ENCODE measurements around the gene AMOTL2.

AMOTL2 gene

GRCh38 chr3:134378384-134378783 is 4.1 kb upstream of the AMOTL2 start:
- no peak for DNase-seq

DNA sequence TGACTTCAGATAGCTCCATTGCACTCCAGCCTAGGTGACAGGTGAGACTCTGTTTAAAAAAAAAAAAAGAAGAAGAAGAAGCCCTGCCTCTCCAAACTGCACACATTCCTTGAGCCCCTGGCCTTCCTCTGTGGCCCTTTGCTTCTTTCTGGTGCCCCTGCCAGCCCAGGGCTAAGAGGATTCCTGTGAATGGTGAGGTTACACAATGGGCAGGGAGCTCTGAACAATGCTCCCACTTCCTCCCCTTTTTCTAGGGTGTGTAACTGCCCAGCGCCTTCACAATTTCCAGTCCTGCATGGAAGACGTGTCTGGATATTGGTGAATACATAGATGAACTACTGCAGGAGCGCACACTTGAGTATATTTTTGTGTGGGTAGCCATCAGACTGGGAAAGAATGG is 3.6 kb upstream of the AMOTL2 start:
- no peak for DNase-seq

- DNase-seq = no peak
Measured at GRCh38 chr3:134376786-134377426, 2.7 kb upstream of the AMOTL2 start.

DNA sequence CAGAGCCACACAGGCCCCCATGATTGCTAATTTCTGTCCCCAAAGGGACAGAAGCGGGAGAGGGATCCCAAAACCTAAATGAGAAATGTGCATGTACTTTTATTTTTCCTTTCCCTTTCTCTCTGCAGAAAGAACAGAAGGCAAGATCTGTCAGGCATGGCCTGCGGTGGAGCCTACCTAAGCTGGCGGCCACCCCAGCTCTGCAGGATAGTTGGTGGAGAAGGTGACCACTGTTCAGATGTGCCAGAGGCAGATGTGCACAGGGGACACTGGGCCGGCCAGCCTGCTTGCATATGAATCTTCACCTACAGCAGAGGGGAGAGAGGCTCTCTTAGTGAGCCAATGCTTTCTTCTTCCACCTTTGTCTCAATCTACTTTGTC is 2.1 kb upstream of the AMOTL2 start:
- no peak for DNase-seq

GRCh38 chr3:134375582-134376384 is 1.5 kb upstream of the AMOTL2 start:
- no peak for DNase-seq

DNA sequence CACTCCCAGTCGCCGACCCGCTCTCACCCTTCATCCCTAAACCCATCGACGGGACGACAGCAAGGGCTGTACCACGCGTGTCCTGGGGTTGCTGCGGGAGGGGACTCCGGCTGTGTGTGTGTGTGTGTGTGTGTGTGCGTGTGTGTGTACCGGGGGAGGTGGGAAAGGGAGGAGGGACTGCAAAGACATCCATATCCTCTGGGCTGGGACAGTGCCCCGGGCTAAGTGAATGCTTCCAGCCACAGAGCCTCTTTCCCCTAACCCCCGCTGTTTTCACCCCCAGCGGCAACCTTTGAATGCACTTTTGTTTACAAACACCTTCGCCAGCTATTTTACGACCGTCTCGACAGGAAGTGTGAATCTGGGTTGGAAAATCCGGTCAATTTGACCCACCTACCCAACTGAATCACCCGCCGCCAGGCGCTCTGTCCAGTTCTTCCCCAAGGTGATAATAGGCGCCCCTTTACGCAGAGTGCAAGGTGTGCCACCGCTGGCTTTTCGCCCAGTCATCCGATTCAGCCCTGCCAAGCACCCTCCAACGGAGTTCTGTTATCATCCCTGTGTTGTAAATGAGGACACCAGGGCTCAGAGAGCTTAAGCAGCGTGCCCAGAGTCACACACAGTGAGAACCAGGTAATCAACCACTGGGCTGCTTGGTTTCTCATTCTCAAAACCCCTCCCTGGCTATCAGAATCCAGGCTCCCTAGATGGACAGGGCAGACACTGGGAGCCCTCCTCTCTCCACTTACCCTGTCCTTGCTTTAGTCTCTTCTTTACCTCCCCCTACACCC is 739 bp upstream of the AMOTL2 start:
- DNase-seq = no peak

GRCh38 chr3:134373271-134374104 is 759 bp downstream of the AMOTL2 start:
- DNase-seq = peak; percentile 94

- no peak for DNase-seq
Measured at GRCh38 chr3:134372396-134373270, 1.6 kb downstream of the AMOTL2 start.

DNA sequence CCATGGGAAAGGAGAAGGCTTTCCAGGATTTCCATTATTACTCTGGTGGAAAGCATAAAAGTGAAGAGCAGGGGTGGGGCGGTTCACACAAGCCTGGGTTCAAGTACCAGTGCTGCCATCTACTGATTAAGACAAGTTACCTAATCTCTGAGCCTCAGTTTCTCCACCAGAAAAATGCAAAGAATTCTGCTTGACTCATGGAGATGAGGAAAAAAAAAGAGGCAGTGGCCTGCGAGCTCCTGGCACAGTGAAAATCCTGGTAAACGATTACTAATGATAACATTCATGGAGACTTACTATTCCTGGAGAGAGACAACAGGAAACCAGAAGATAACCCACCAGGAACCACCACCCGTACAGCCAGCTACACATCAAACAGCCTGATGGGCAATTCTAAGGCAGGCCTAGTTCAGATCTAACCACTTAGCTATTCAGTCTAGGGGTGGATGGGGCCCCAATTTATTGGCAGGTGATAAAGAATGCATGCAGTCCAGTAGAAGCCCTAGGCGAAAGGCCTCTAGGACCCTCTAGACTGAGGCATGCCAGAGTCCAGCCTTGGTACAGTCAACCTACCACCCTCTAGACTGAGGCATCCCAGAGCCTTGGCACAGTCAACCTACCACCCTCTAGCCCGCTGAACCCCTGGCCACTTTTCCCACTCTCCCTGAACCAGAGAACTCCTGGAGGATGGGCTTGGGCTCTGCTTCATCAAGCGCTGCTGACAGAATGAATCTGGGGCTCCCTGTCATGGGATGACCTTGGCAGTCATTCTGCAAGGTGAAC is 2.5 kb downstream of the AMOTL2 start:
- DNase-seq = no peak

DNA sequence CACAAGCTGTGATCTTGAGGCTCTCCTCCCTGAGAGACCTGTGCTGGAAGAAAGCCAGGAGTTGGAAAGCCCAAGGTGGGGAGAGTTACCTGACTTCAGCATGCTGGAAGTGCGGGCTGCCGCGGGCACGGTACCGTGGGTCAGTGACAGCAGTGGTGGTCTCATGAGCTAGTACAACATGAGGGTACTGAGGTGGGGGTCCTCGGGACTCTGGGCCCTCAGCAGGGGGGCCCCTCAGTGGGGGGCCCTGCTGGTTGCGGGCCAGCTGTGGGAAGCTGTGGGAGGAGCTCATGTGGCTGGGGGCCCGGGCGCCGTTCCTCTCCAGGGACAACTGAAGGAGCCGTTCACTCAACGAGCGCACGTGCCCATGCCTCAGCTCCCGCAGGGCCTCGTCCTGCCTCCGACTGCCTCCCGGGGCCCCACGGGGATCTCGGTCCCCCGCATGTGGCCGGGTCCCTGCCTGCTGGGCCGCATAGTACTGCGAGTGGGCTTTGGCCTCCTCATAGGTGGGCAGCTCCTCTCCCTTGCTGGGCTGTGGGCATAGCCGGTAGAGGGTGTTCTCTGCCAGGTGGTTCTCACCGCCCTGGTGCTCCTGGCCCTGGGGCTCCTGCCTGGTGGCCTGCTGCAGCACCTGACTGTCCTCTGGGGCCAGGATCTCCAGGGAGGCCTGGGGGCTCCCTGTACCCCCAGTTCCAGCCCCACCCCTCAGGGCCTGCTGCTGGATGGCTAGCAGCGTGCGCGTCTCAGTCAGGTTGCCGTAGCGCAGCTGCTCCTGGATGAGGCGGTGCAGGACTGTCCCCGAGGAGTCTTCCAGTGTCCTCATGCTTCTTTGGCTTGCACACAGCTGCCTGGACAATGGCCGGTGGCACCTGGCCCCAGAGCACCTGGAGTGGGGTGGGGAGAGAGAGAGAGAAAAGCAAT is 3.4 kb downstream of the AMOTL2 start:
- no peak for DNase-seq

DNA sequence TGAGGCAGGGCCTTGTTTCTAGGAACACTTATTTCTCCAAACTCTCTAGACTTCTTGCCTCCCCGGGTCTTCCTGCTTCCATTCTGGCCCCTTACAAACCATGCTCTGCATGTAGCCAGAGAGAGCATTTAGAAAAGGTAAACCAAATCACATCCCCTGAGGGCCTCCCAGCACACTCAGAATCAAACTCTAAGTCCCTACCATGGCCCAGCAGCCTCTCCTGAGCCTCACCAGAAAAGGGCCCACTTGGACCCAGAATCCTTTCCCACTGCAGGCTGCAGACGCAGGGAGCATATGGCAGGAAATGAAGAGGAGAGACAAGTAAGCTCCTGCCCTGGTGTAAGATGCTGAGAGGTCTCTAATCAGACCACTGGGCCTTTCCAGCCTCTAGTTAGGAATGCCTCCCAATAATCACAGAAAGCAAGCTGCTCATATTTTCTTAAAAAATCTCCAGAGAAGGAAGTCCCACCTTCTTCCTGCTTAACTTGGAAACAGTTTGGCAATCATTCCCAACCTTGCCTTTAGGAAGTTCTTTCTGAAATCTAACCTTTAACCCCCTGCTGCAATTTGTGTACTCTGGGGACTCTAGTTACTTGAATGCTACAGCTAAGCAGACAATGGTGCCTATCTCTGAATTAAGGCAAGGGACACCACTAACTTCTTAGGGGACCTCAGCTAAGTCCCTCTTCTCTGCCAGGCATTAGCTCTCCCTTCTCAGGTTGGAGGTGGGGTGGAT is 4.2 kb downstream of the AMOTL2 start:
- DNase-seq = no peak

- DNase-seq = peak; percentile 75
Measured at GRCh38 chr3:134369231-134369741, 5.0 kb downstream of the AMOTL2 start.

DNA sequence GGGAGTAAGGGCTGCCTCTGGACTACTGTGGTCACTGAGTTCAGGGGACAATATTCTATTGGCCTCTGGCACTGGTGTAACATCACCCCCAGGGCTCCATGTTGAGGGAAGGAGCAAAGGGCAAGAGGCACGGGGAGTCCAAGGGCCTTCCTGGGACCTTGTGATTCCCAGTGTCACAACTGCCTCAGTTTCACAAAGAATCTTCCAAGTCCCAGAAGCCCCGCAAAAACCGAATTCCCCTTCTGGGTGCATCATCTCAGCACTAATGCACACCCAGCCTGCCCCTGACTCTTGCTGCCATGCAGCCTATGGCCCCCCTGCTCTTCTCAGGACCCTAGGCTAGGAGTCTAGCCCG is 5.5 kb downstream of the AMOTL2 start:
- no peak for DNase-seq

- DNase-seq = no peak
Measured at GRCh38 chr3:134367869-134368750, 6.1 kb downstream of the AMOTL2 start.

- DNase-seq = no peak
Measured at GRCh38 chr3:134366928-134367811, 7.1 kb downstream of the AMOTL2 start.

- no peak for DNase-seq
Measured at GRCh38 chr3:134366221-134366927, 7.9 kb downstream of the AMOTL2 start.
